Panc1 (cell line): ENCODE results near the gene SRSF3.

Experiments
- POLR2AphosphoS5 ChIP-seq: IDR thresholded peaks from 2 replicates; pipeline ENCODE4 v1.6.1; 2012; ENCODE audit warnings: mild to moderate bottlenecking, low read depth, low read length, moderate library complexity
- REST ChIP-seq, 2 experiments: IDR thresholded peaks; 2 replicates each; pipeline ENCODE4 v1.6.1; 2011 to 2012; ENCODE audit warnings: low read depth in 2 of 2, control low read depth in 1 of 2, low read length in 1 of 2, mild to moderate bottlenecking in 1 of 2, moderate library complexity in 1 of 2; ENCODE audit not compliant: insufficient read depth in 1 of 2
- SIN3A ChIP-seq: IDR thresholded peaks from 2 replicates; pipeline ENCODE4 v1.6.1; 2012; ENCODE audit warnings: low read depth, mild to moderate bottlenecking, low read length, moderate library complexity, borderline replicate concordance; ENCODE audit not compliant: insufficient read depth
- TF ChIP-seq, protein P1 (sequence below): fragments of 450-650 bp; IDR thresholded peaks from 2 replicates; pipeline ENCODE4 v1.5.1; 2017; ENCODE audit warnings: mild to moderate bottlenecking

GRCh38 chr6:36627801-36628246, 33.7 kb downstream of the SRSF3 start:
- TF ChIP-seq, protein P1, sequence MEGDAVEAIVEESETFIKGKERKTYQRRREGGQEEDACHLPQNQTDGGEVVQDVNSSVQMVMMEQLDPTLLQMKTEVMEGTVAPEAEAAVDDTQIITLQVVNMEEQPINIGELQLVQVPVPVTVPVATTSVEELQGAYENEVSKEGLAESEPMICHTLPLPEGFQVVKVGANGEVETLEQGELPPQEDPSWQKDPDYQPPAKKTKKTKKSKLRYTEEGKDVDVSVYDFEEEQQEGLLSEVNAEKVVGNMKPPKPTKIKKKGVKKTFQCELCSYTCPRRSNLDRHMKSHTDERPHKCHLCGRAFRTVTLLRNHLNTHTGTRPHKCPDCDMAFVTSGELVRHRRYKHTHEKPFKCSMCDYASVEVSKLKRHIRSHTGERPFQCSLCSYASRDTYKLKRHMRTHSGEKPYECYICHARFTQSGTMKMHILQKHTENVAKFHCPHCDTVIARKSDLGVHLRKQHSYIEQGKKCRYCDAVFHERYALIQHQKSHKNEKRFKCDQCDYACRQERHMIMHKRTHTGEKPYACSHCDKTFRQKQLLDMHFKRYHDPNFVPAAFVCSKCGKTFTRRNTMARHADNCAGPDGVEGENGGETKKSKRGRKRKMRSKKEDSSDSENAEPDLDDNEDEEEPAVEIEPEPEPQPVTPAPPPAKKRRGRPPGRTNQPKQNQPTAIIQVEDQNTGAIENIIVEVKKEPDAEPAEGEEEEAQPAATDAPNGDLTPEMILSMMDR: no peak
- TF ChIP-seq SIN3A: no peak
- no peak for TF ChIP-seq POLR2AphosphoS5
- TF ChIP-seq REST (IDR thresholded peaks at IDR 0.05; ENCODE audit: insufficient read depth in 1 of 2, low read depth in 2 of 2, low read length in 1 of 2): no peak
